GM12892 (cell line): Measurements from ENCODE around the gene MID1.

Source experiments
- DNase-seq: peaks from one replicate; pipeline ENCODE4 v3.0.0; 2011; ENCODE audit not compliant: insufficient read length
- FAIRE-seq: peaks from 2 replicates; lab custom pipeline; 2011; peaks lifted over from hg19 to GRCh38; lab: Jason Lieb, UNC
- POLR2A ChIP-seq: IDR thresholded peaks from 2 replicates; pipeline ENCODE4 v1.6.1; 2011; ENCODE audit warnings: low read depth, low read length, control low read depth
- POLR2AphosphoS5 ChIP-seq: IDR thresholded peaks from 2 replicates; pipeline ENCODE4 v1.6.1; 2011; ENCODE audit warnings: low read depth, low read length, control low read depth
- TAF1 ChIP-seq: IDR thresholded peaks from 2 replicates; pipeline ENCODE4 v1.6.1; 2011; ENCODE audit warnings: low read depth, mild to moderate bottlenecking, control low read depth, low read length, borderline replicate concordance

Gene MID1

DNA sequence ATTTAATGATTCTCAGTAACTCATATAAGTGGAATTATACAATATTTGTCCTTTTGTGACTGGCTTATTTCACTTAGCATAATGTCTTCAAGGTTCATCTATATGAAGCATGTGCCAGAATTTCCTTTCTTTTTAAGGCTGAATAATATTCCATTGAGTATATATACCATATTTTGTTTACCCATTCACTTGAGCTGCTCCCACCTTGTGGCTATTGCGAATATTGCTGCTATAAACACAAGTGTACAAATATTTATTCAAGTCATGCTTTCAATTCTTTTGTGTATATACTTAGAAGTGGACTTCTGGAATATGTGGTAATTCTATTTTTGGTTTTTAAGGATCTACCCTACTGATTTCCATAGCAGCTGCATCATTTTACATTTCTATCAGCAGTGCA lies 219.1 kb downstream of the MID1 start:
- no peak for DNase-seq
- TF ChIP-seq POLR2A (no peak), POLR2AphosphoS5 (no peak), TAF1 (no peak)
- FAIRE-seq = no peak

DNA sequence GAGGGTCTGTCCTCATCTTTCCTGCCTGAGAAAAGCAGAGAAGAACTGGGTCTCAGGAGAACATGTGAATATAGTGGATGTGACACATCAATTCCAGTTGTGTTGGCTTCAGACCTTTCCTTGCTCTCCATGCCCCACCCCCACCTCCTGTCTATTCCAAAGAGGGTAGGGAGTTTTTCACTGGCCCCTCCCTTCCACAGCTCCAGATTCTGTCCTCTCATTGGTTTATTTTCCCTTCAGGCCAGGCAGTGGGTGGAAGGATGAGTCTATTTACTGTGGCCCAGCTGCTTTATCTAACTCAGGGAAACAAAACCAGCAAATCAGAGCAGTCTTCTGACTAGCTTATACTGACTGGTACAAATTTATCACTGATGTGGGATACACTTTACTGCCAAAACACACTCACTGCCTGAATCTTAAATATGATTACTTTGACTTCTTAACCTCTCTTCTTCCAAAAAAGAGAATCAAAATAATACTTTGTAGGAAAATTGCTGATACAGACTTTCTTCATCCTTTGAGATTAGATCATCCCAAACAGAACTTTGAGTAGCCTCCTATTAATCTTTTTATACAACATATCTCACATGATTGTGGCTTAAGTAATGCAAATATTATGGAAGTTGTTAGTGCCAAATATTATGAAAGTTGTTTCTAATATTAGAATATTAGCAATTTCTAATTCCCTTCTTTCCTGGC lies 221.2 kb downstream of the MID1 start:
- DNase-seq (no peak), FAIRE-seq (no peak)
- no peak for TF ChIP-seq TAF1
- TF ChIP-seq POLR2A = no peak
- TF ChIP-seq POLR2AphosphoS5 = no peak

GRCh38 chrX:10398215-10398614 lies 222.2 kb downstream of the MID1 start:
- TF ChIP-seq POLR2AphosphoS5 = no peak
- no peak for DNase-seq
- no peak for FAIRE-seq

DNA sequence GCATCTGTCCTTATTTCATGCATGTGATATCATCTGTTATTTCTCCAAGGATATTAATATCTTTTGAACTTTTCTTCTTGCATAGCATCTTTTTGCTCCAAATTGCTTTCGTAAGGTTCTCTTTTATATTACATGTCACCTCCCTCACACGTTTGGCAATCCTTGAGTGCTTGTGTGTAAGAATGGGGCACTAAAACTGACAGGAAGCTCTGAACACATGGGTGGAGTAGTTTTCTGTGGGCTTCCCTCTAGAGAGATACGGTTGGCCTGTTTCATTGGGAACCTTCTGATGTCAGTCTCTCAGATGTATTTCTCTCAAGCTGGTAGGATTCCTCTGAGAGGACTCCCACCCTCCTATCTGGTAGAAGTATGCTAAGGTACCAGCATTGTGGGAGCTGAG lies 223.0 kb downstream of the MID1 start:
- FAIRE-seq = no peak
- TF ChIP-seq TAF1 (no peak), POLR2AphosphoS5 (no peak), POLR2A (no peak)
- DNase-seq = no peak

GRCh38 chrX:10395643-10396042 lies 224.7 kb downstream of the MID1 start:
- no peak for DNase-seq
- FAIRE-seq = no peak
- no peak for TF ChIP-seq POLR2A
- no peak for TF ChIP-seq TAF1
- TF ChIP-seq POLR2AphosphoS5 = no peak
